Heart right ventricle (tissue), 16 donors: ENCODE results near the gene USP17L18. TPM values are rescaled to one million over a fixed set of nuclear protein-coding genes. Genes with fewer than 3 reads are reported as not detected.
"Not testable (repeated sequence)": the region's sequence is repeated elsewhere in the genome, so short reads cannot be mapped to it uniquely, and the experiment has no call there.

Source experiments
- ATAC-seq, 8 donors: fragments of 200-7000 bp; cut with Tn5 transposase; one replicate each; pipeline ENCODE4 v1.9.1; 2020; ENCODE audit warnings: mild to moderate bottlenecking in 8 of 8, moderate library complexity in 8 of 8, moderate number of reproducible peaks in 1 of 8
- DNase-seq, 2 donors: peaks; one replicate each; pipeline ENCODE4 v3.0.0-alpha.2; 2020
- H3K27ac ChIP-seq, 10 donors: fragments of 200-600 bp; sonication (generic) in 2 of 10; one replicate each; pipeline versions ENCODE4 v1.5.0 to v1.8.0; 2020 to 2022; ENCODE audit warnings: mild to moderate bottlenecking in 3 of 10
- H3K27me3 ChIP-seq, 7 donors: fragments of 200-600 bp; one replicate each; pipeline ENCODE4 v1.8.0; 2021 to 2022; ENCODE audit warnings: mild to moderate bottlenecking in 2 of 7
- H3K36me3 ChIP-seq, 9 donors: fragments of 200-600 bp; sonication (generic) in 1 of 9; one replicate each; pipeline versions ENCODE4 v1.5.0 to v1.8.0; 2020 to 2022; ENCODE audit warnings: mild to moderate bottlenecking in 2 of 9
- H3K4me1 ChIP-seq, 9 donors: fragments of 200-600 bp; sonication (generic) in 1 of 9; one replicate each; pipeline versions ENCODE4 v1.5.0 to v1.8.0; 2020 to 2022; ENCODE audit warnings: mild to moderate bottlenecking in 4 of 9
- H3K4me3 ChIP-seq, 10 donors: fragments of 200-600 bp; sonication (generic) in 2 of 10; one replicate each; pipeline versions ENCODE4 v1.5.0 to v1.8.0; 2020 to 2022; ENCODE audit warnings: mild to moderate bottlenecking in 7 of 10, moderate library complexity in 2 of 10
- H3K9me3 ChIP-seq, 11 donors: fragments of 200-600 bp in 10 of 11; sonication (generic) in 2 of 11; one replicate each; pipeline versions ENCODE4 v1.5.0 to v1.8.0; 2013 to 2022; ENCODE audit warnings: mild to moderate bottlenecking in 2 of 11, control low read depth in 1 of 11, moderate library complexity in 1 of 11
- WGBS, 2 donors: extraction: QIAGEN DNeasy Blood & Tissue Kit; methylation state at CpG; one replicate each; pipeline ENCODE4 v1.1.7; 2013; ENCODE audit warnings: inconsistent platforms in 1 of 2; 5-methylcytosine and 5-hydroxymethylcytosine counted together
- intact Hi-C, 10 donors: fragments of 100-400 bp; cut with DNase I; formaldehyde crosslinking; loops; one replicate each; pipeline versions ENCODE4 v1.11.1 to v1.14.2; 2022
- polyA plus RNA-seq, 2 donors: library from polyadenylated mRNA; stranded (reverse); fragments of 200-250 nt; gene quantifications; one replicate each; pipeline ENCODE4 v1.2.3, GENCODE V29; 2013
- total RNA-seq, 10 donors: library from RNA; stranded (reverse); fragmentation: NEBNext Ultra II Directional in 3 of 10; extraction: Animal tissue kit (Norgen Biotek cat#: 25700) in 3 of 10; gene quantifications; one replicate each; pipeline versions ENCODE4 v1.2.1 to v1.2.4, GENCODE V29; 2021 to 2023
- donor health status: Arrhythmogenic right ventricular cardiomyopathy.
- donor health status: ischemic (EF 13 %, LVEDD 7.1; RV severe dilation, severe dysfunction).
- donor health status: healthy with polysubstance abuse.
- donor health status: DM: no; HTN: yes; CAD: no.
- donor health status: DM: no; HTN: no; CAD: no.
- donor health status: ischemic (EF 25% LVEDD 6.9; RV normal size, moderate dysfunction).
- donor health status: ischemic (EF 25% LVEDD 5.7; RV mildly dilated, moderate dysfunction).
- donor health status: healthy.
- donor health status: DM: yes; HTN: yes; CAD: no.
- donor health status: Ischemic cardiomyopathy.
- donor health status: ischemic (EF 35%, LVEDD 5.7; RV mildly dilated, moderate dysfunction).
- donor health status: nonischemic (EF 11% LVEDD 7.7; RV severe dilation, severe dysfunction).
- donor health status: DM: yes; HTN: yes; CAD: no.
- donor health status: PGD.
- donor health status: ischemic (EF 29% LVEDD 5.4; RV normal size, mild dysfunction).
- donor health status: nonischemic (EF 23%, LVEDD 6.1; RV moderate dilation, normal function).

USP17L18 gene
- total and polyA plus RNA-seq, 12 donors, result not detected

DNA sequence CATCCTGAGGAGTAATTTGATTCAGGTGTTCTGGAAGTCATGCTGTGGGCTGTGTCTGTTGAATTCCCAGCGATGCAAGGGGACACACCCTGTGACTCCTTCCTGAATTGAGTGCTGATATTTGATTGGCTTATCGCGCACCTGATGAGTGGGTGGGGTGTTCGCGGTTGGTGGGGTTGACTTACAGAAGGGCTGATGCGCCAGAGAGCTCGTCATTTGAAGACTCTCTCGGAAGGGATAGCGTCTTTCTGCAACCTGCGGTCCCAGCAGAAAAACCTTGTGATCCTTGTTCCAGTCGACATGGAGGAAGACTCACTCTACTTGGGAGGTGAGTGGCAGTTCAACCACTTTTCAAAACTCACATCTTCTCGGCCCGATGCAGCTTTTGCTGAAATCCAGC is 4.6 kb downstream of the USP17L18 start, which contains the start of gene USP17L19:
Gene USP17L19, plus strand, starts transcription at position 301 of the 400 bp plus-strand sequence. Its CDS starts 0 bp downstream, at position 301.
- no CpG with 5 or more reads among the region's 13 CpGs for WGBS, 2 donors

DNA sequence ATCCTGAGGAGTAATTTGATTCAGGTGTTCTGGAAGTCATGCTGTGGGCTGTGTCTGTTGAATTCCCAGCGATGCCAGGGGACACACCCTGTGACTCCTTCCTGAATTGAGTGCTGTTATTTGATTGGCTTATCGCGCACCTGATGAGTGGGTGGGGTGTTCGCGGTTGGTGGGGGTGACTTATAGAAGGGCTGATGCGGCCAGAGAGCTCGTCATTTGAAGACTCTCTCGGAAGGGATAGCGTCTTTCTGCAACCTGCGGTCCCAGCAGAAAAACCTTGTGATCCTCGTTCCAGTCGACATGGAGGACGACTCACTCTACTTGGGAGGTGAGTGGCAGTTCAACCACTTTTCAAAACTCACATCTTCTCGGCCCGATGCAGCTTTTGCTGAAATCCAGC is 9.4 kb downstream of the USP17L18 start, which contains the start of gene USP17L20:
Gene USP17L20, plus strand, starts transcription at position 301 of the 400 bp plus-strand sequence. Its CDS starts 0 bp downstream, at position 301.
- ATAC-seq, DNase-seq, H3K36me3 ChIP-seq, H3K27ac ChIP-seq, H3K4me3 ChIP-seq, H3K9me3 ChIP-seq, H3K4me1 ChIP-seq, H3K27me3 ChIP-seq, intact Hi-C loops: not testable (repeated sequence)
- WGBS, 2 donors, result no CpG with 5 or more reads among the region's 15 CpGs

More for the DNA sequence above, 4.6 kb downstream of the USP17L18 start, which contains the start of gene USP17L19:
- H3K27ac ChIP-seq, H3K4me3 ChIP-seq, ATAC-seq, intact Hi-C loops, H3K9me3 ChIP-seq, H3K27me3 ChIP-seq, H3K36me3 ChIP-seq, DNase-seq, H3K4me1 ChIP-seq: not testable (repeated sequence)

- WGBS, 2 donors, result no CpG with 5 or more reads among the region's 13 CpGs
- H3K4me1 ChIP-seq, H3K4me3 ChIP-seq, H3K27me3 ChIP-seq, H3K9me3 ChIP-seq, H3K27ac ChIP-seq, ATAC-seq, DNase-seq, intact Hi-C loops, H3K36me3 ChIP-seq: not testable (repeated sequence)
These were observed 14.1 kb downstream of the USP17L18 start, which contains the start of gene USP17L21 for GRCh38 chr4:9262572-9262971. Gene USP17L21 (plus strand): TSS chr4:9262872. CDS start chr4:9262872, 0 bp downstream.

GRCh38 chr4:9267319-9267718 is 18.9 kb downstream of the USP17L18 start, which contains the start of gene USP17L22:
Gene USP17L22 (plus strand): TSS chr4:9267619. CDS start chr4:9267619, 0 bp downstream.
- H3K4me1 ChIP-seq, H3K27ac ChIP-seq, ATAC-seq, DNase-seq, H3K9me3 ChIP-seq, H3K27me3 ChIP-seq, H3K36me3 ChIP-seq, H3K4me3 ChIP-seq, intact Hi-C loops: not testable (repeated sequence)
- no CpG with 5 or more reads among the region's 15 CpGs for WGBS, 2 donors

DNA sequence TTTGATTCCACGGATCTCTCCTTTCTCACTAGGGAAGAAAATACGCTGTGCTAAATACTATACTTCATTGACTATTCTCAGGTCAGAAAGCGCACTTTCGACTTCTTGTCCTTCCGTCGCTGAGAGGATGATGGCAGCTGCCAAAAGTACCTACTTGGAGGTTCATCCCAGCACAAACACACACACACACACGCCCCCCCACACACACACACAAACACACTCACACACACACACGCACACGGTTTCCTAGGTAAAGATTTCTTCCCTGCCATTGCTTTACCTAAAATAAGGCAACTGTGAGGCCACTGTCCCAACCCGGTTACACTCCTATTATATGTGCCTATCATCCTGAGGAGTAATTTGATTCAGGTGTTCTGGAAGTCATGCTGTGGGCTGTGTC is 23.3 kb downstream of the USP17L18 start:
- 79 to 86% methylated on average over 4 to 5 of the region's 10 CpGs for WGBS, 2 donors

More for the DNA sequence above, 23.3 kb downstream of the USP17L18 start:
- H3K27ac ChIP-seq, ATAC-seq, H3K4me3 ChIP-seq, H3K36me3 ChIP-seq, H3K4me1 ChIP-seq, H3K9me3 ChIP-seq, H3K27me3 ChIP-seq, intact Hi-C loops: not testable (repeated sequence)
- peak; percentile 5 to 35 for DNase-seq

Other genes starting within 250 kb of the USP17L18 start
- gene FAM90A26, start 78.2 kb upstream of the USP17L18 start, total RNA-seq, result not detected
- gene FAM90A26, start 78.2 kb upstream of the USP17L18 start, polyA plus RNA-seq, result not detected
- gene USP17L10, start 38.0 kb upstream of the USP17L18 start, total RNA-seq, result not detected
- not detected for gene USP17L10, start 38.0 kb upstream of the USP17L18 start, polyA plus RNA-seq
- not detected for gene USP17L11, start 33.2 kb upstream of the USP17L18 start, total RNA-seq
- gene USP17L11, start 33.2 kb upstream of the USP17L18 start, polyA plus RNA-seq, result not detected
- gene USP17L12, start 28.5 kb upstream of the USP17L18 start, total RNA-seq, result not detected
- not detected for gene USP17L12, start 28.5 kb upstream of the USP17L18 start, polyA plus RNA-seq
- gene USP17L13, start 23.7 kb upstream of the USP17L18 start, total RNA-seq, result not detected
- not detected for gene USP17L13, start 23.7 kb upstream of the USP17L18 start, polyA plus RNA-seq
- gene USP17L15, start 14.2 kb upstream of the USP17L18 start, total RNA-seq, result not detected
- not detected for gene USP17L15, start 14.2 kb upstream of the USP17L18 start, polyA plus RNA-seq
- gene USP17L17, start 4.8 kb upstream of the USP17L18 start, total RNA-seq, result not detected
- gene USP17L17, start 4.8 kb upstream of the USP17L18 start, polyA plus RNA-seq, result not detected
- gene USP17L19, start 4.7 kb downstream of the USP17L18 start, total RNA-seq, result not detected
- not detected for gene USP17L19, start 4.7 kb downstream of the USP17L18 start, polyA plus RNA-seq
- gene USP17L20, start 9.5 kb downstream of the USP17L18 start, total RNA-seq, result not detected
- gene USP17L20, start 9.5 kb downstream of the USP17L18 start, polyA plus RNA-seq, result not detected
- gene USP17L21, start 14.2 kb downstream of the USP17L18 start, total RNA-seq, result not detected
- gene USP17L21, start 14.2 kb downstream of the USP17L18 start, polyA plus RNA-seq, result not detected
- gene USP17L22, start 19.0 kb downstream of the USP17L18 start, total RNA-seq, result not detected
- not detected for gene USP17L22, start 19.0 kb downstream of the USP17L18 start, polyA plus RNA-seq
- not detected for gene USP17L24, start 76.5 kb downstream of the USP17L18 start, total RNA-seq
- gene USP17L24, start 76.5 kb downstream of the USP17L18 start, polyA plus RNA-seq, result not detected
- not detected for gene USP17L25, start 81.3 kb downstream of the USP17L18 start, total RNA-seq
- not detected for gene USP17L25, start 81.3 kb downstream of the USP17L18 start, polyA plus RNA-seq
- not detected for gene USP17L26, start 86.0 kb downstream of the USP17L18 start, total RNA-seq
- not detected for gene USP17L26, start 86.0 kb downstream of the USP17L18 start, polyA plus RNA-seq
- not detected for gene USP17L5, start 90.8 kb downstream of the USP17L18 start, total RNA-seq
- gene USP17L5, start 90.8 kb downstream of the USP17L18 start, polyA plus RNA-seq, result not detected
- not detected for gene USP17L27, start 95.5 kb downstream of the USP17L18 start, total RNA-seq
- not detected for gene USP17L27, start 95.5 kb downstream of the USP17L18 start, polyA plus RNA-seq
- gene USP17L28, start 100.3 kb downstream of the USP17L18 start, total RNA-seq, result not detected
- not detected for gene USP17L28, start 100.3 kb downstream of the USP17L18 start, polyA plus RNA-seq
- gene USP17L29, start 105.0 kb downstream of the USP17L18 start, total RNA-seq, result not detected
- gene USP17L29, start 105.0 kb downstream of the USP17L18 start, polyA plus RNA-seq, result not detected
- not detected for gene USP17L30, start 114.5 kb downstream of the USP17L18 start, total RNA-seq
- gene USP17L30, start 114.5 kb downstream of the USP17L18 start, polyA plus RNA-seq, result not detected
- not detected for gene DEFB131A, start 195.8 kb downstream of the USP17L18 start, total RNA-seq
- not detected for gene DEFB131A, start 195.8 kb downstream of the USP17L18 start, polyA plus RNA-seq